ENCODE results near the gene THPO. TPM values are rescaled to one million over a fixed set of nuclear protein-coding genes. Genes with fewer than 3 reads are reported as not detected.
A peak's percentile ranks its signal among the peaks of the same experiment; 100 is the strongest.

Gene THPO
- total and polyA plus RNA-seq, 9 of the 15 experiments (the other 6 are each of a cell fraction or from before 2014, with no cell fraction given), result 0.11 to 1.1 (median 0.35) TPM; not detected in 1

DNA sequence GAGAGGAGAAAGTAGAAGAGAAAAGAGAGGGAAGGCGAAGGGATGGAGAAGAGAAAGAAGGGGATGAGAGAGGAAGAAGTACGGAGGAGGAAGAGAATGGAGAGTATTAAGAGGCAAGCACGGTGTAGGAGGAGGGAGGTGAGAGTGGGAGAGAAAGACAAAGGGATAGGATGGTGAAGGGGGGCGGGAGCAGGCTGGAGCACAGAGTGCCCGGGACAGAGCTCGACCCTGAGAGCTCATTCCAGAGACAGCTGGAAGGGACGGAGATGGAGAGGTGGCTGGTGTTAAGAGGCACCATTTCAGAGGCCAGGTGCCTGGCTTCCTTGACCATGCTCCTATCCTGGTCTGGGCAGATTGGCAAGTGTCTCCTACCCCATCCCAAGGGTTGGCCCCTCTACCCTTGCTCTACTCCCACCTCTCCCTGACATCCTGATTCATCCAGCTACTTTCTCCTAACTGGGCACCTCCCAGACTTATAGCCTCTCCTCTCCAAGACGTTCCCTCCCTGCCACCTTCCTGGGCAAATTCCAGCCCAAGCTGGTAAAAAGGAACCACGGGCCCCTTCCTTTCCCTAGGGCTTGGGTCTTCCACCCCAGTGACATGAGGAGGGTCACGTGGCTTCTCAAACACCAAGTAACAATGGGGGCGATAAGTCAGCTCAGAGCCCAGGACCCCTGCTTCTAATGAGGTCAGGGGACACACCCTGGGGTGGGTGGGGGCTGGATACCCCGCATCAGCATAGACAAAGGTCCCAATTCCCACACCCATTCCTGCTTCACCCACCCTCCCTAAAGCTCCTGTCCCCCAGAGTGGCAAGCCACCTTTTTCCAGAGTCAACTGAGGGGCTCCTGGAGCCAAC lies 17.7 kb downstream of the THPO start:
- 56% methylated on average over 8 of the region's 12 CpGs for WGBS (ENCODE audit: insufficient coverage, low coverage, missing lambda C conversion rate)
- Histone ChIP-seq H4K20me1 (replicated peaks; ENCODE audit: control insufficient read depth, insufficient read depth, low read length) (no peaks in the 10 kb centered on the region), H3K27ac (ENCODE audit: extremely low read depth, low read depth, low read length) (no peak overlapping the region; the same call in 2 of the 3 replicates), H2AFZ (ENCODE audit: low read depth, low read length) (peak overlapping the region; percentile 85; the same call in 1 of the 2 replicates), H3K79me2 (ENCODE audit: control insufficient read depth, insufficient read depth, low read length) (peaks cover 56% of the 10 kb centered on the region), H3K9me3 (replicated peaks; ENCODE audit: control insufficient read depth, insufficient read depth, low read depth, low read length) (no peaks in the 10 kb centered on the region), H3K4me2 (ENCODE audit: insufficient read depth, low read length) (peak overlapping the region; percentile 97), H3K4me1 (replicated peaks in 1 of 2; ENCODE audit: control insufficient read depth in 2 of 2, insufficient read depth in 2 of 2, low read length in 2 of 2) (peaks cover 28 to 62% of the 10 kb centered on the region in 2 experiments), H3K9me1 (ENCODE audit: control insufficient read depth, insufficient read depth, low read length) (peaks cover 8% of the 10 kb centered on the region), H3K27me3 (ENCODE audit: control insufficient read depth in 2 of 2, insufficient read depth in 2 of 2, low read length in 2 of 2) (no peaks in the 10 kb centered on the region), H3K36me3 (ENCODE audit: control insufficient read depth, insufficient read depth, low read length) (peaks cover 48% of the 10 kb centered on the region), H3K4me3 (peak overlapping the region; percentile 71), H3K9ac (ENCODE audit: insufficient read depth in 1 of 2, low read depth in 2 of 2, low read length in 2 of 2) (peak overlapping the region; percentile 88 to 95)
- CTCF ChIA-PET (ENCODE audit: low intra/inter-chr PET ratio), result no interaction called here
- in situ Hi-C loops (cut with MboI), result no loop called here
- ATAC-seq (no peak), FAIRE-seq (no peak), DNase-seq (ENCODE audit: extremely low read depth in 1 of 4, low spot score in 3 of 4) (no peak)
- intact Hi-C loops (cut with micrococcal nuclease), result no loop called here
- no TSS peak for BruUV-seq (replicated peaks)
- POLR2A ChIA-PET, result interaction anchor here (0.6 to 1.0 kb wide), 3 partner anchors 11 to 117 kb away, joined by 3 read pairs; no protein-coding TSS in a partner anchor
- TF ChIP-seq TSC22D4 (tag; IDR thresholded peaks at IDR 0.05) (no peak), FOSL1 (tag; conservative IDR thresholded peaks at IDR 0.05) (no peak), MYC (IDR thresholded peaks at IDR 0.05; ENCODE audit: low read depth, low read length) (0 out of 2 replicates have a peak, but pooled peaks have one; percentile 21), MYC (CRISPR knock-in tag; IDR thresholded peaks at IDR 0.05; ENCODE audit: borderline replicate concordance, low read depth) (no peak), NFE2L1 (tag; IDR thresholded peaks at IDR 0.05; ENCODE audit: borderline replicate concordance, low read depth) (no peak), ZKSCAN1 (IDR thresholded peaks at IDR 0.05; ENCODE audit: low read depth, low read length) (no peak), KHSRP (IDR thresholded peaks at IDR 0.05) (no peak), CBFA2T3 (IDR thresholded peaks at IDR 0.05) (no peak), NCOR1 (IDR thresholded peaks at IDR 0.05) (no peak), POLR2G (IDR thresholded peaks at IDR 0.05; ENCODE audit: low read depth, low read length) (no peak)
- TF ChIP-seq, protein P1, sequence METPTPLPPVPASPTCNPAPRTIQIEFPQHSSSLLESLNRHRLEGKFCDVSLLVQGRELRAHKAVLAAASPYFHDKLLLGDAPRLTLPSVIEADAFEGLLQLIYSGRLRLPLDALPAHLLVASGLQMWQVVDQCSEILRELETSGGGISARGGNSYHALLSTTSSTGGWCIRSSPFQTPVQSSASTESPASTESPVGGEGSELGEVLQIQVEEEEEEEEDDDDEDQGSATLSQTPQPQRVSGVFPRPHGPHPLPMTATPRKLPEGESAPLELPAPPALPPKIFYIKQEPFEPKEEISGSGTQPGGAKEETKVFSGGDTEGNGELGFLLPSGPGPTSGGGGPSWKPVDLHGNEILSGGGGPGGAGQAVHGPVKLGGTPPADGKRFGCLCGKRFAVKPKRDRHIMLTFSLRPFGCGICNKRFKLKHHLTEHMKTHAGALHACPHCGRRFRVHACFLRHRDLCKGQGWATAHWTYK (CRISPR knock-in tag; IDR thresholded peaks at IDR 0.05), result no peak
- TF ChIP-seq, protein P2, sequence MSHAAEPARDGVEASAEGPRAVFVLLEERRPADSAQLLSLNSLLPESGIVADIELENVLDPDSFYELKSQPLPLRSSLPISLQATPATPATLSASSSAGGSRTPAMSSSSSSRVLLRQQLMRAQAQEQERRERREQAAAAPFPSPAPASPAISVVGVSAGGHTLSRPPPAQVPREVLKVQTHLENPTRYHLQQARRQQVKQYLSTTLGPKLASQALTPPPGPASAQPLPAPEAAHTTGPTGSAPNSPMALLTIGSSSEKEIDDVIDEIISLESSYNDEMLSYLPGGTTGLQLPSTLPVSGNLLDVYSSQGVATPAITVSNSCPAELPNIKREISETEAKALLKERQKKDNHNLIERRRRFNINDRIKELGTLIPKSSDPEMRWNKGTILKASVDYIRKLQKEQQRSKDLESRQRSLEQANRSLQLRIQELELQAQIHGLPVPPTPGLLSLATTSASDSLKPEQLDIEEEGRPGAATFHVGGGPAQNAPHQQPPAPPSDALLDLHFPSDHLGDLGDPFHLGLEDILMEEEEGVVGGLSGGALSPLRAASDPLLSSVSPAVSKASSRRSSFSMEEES (CRISPR knock-in tag; IDR thresholded peaks at IDR 0.05), result 0 out of 2 replicates have a peak, but pooled peaks have one; percentile 10
- TF ChIP-seq, protein P3, sequence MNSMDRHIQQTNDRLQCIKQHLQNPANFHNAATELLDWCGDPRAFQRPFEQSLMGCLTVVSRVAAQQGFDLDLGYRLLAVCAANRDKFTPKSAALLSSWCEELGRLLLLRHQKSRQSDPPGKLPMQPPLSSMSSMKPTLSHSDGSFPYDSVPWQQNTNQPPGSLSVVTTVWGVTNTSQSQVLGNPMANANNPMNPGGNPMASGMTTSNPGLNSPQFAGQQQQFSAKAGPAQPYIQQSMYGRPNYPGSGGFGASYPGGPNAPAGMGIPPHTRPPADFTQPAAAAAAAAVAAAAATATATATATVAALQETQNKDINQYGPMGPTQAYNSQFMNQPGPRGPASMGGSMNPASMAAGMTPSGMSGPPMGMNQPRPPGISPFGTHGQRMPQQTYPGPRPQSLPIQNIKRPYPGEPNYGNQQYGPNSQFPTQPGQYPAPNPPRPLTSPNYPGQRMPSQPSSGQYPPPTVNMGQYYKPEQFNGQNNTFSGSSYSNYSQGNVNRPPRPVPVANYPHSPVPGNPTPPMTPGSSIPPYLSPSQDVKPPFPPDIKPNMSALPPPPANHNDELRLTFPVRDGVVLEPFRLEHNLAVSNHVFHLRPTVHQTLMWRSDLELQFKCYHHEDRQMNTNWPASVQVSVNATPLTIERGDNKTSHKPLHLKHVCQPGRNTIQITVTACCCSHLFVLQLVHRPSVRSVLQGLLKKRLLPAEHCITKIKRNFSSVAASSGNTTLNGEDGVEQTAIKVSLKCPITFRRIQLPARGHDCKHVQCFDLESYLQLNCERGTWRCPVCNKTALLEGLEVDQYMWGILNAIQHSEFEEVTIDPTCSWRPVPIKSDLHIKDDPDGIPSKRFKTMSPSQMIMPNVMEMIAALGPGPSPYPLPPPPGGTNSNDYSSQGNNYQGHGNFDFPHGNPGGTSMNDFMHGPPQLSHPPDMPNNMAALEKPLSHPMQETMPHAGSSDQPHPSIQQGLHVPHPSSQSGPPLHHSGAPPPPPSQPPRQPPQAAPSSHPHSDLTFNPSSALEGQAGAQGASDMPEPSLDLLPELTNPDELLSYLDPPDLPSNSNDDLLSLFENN (IDR thresholded peaks at IDR 0.05; ENCODE audit: low read depth in 2 of 2, low read length in 2 of 2), result no peak
- TF ChIP-seq, protein P4, sequence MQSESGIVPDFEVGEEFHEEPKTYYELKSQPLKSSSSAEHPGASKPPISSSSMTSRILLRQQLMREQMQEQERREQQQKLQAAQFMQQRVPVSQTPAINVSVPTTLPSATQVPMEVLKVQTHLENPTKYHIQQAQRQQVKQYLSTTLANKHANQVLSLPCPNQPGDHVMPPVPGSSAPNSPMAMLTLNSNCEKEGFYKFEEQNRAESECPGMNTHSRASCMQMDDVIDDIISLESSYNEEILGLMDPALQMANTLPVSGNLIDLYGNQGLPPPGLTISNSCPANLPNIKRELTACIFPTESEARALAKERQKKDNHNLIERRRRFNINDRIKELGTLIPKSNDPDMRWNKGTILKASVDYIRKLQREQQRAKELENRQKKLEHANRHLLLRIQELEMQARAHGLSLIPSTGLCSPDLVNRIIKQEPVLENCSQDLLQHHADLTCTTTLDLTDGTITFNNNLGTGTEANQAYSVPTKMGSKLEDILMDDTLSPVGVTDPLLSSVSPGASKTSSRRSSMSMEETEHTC (IDR thresholded peaks at IDR 0.05), result no peak

All from K562 (cell line).